Stimulated activated CD8-positive, alpha-beta memory T cell treated with anti-CD3 and anti-CD28 coated beads, Interleukin-2, amount 100 ng/mL, for 48 hours (primary cell): ENCODE results near the gene ARHGEF39.

ENCODE experiments used
- DNase-seq, 2 donors: peaks; one replicate each; pipeline ENCODE4 v3.0.0-alpha.2; 2020; ENCODE audit warnings: low read depth in 2 of 2

ARHGEF39 gene

DNA sequence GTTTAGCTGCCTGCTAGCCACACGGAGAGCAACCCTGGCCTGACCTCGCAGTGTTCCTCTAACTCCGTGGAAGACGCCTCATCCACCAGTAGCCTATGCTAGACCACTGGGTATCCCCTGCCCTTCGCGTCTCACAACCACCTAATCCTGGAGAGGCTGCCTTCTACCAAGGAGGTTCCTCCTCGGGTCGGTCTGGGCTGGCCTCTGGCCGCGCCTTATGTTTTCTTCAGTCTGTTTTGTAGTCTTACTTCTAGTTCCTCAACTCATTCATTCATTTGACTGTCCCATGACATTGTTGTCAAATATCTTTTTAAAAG lies 26.3 kb upstream of the ARHGEF39 start:
- no peak for DNase-seq

GRCh38 chr9:35690614-35691333 lies 25.8 kb upstream of the ARHGEF39 start:
- peak in 1 of 2 donors; percentile 20 for DNase-seq

DNA sequence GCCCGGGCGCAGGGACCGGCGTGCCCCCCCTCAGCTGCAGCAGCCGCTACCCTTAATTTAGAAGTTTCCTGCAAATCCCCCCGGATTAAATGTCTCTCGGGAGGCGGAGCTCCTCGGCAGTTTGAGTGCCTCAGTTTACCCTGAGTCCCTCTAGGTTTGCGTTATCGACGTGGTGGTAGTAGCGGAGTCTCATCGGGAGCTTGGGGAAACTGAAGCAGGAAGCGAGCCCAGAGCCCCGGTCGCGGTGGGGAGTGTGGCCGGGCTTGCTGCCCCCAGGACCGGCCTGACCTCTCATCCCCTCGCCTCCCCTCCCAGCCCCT lies 25.3 kb upstream of the ARHGEF39 start:
- no peak for DNase-seq

- no peak for DNase-seq
These were observed 24.7 kb upstream of the ARHGEF39 start, which contains the start of gene TPM2 for GRCh38 chr9:35689542-35690293. Gene TPM2 (minus strand): TSS chr9:35689925. CDS start chr9:35689817, 108 bp downstream.

DNA sequence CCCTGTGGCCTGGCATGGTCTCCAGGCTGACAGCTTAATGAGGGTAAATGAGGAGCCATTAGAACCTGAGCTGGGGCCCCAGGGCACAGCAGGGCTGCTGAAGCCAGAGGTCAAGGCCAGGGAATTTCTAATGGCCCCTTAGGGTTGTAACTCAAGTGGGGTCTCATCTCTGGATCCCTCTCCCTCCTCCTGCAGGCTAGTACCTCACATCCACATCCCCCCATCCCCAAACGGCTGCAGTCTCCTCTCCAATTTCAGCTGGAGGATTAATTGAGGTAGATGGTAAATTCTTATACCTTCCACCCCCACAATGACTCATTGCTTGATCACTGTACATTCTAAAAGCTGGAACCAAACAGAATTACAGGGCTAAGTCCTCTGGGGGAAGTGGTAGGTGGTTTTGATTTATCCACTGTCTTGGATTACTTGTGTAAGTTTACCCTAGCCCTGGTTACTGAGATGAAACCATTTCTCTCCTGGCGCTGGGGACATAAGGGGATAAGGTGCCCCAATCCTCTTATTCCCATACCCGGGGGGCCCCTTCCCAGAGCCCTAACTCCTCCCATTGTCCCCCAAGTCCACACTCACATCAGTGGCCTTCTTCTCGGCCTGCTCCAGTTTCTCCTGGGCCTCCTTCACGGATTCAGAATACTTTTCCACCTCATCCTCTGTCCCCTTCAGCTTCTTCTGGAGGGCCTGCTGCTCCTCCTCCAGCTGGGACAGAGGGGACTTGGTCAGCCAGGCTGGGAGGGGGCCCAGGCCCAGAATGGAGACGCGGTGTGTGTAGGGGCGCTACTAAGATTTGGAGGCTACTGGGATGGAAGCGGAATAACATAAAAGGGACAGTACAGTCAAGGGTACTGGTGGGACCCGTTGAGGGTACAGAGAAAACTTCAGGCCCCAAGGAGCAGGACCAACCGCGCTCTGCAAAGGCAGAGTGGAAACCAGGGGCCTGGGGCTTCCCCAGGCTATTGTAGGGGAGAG lies 23.9 kb upstream of the ARHGEF39 start:
- no peak for DNase-seq

DNA sequence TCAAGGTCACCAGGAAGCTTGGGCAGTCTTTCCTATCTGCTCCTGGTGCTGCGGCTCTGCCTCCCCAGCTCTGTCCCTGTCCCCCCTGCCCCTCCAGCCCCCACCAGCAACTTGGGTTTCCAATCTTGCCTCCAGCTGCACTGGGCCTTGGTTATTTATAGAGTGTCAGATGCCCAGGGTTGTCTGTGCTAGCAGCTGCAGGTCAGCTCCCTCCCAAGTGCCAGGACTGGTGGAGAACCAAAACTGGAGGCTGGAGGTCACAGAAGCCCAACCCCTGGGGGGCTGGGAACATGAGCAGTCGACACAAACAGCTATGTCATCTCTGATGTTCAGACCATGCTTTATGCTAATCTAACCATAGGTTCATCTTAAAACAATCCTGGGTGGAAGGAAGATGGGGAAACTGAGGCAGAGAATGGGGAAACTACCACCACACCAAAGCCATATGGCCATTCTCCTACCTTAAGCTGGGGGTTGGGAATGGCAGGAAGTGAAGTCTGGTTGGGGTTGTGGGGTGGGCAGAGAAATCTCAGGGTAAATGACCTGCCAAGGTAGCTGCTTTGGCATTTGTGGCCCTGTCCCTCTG lies 23.1 kb upstream of the ARHGEF39 start:
- no peak for DNase-seq

- DNase-seq: no peak
These were observed 22.3 kb upstream of the ARHGEF39 start for GRCh38 chr9:35687306-35687705.

DNA sequence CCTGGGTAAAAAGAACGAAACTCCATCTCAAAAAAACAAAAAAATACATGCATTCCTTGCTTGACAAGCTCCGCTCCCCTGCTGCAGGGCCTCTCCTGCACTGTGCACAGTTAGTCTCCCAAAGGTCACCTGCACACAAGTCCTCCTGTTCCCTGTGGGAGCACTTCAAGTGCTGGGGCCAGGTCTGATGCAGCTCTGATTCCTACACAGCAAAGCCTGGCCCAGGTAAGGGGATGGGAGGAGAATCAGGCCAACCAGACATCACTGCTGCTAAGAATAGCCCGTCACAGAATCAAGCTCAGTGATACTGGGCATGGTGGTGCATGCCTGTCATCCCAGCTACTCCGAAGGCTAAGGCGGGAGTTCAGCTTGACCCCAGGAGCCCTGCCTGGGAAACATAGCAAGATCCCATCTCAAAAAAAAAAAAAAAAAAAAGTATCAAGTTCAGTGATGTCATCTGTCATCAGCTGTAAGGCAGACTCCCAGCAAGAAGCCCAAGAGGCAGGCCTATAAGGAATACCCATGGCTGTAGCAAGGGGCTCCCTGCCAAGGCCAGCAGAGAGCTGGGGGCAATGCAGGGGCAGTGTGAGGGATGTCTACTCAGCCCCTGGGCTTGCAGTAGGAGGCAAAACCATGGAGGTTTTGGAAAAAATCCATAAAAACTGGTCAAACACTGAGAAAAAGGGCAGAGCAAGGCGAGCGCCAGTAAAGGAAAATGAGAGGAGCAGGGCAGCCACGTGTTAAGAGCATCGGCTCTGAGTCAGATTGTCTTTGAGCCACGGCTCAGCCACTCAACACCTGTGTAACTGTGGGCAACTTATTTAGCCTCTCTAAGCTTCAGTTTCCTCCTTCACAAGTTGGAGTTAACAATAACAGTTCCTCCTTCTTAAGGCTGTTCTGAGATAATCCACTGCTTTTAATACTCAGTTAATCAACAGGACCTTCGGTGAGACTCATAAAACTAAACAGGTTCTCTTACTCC lies 21.5 kb upstream of the ARHGEF39 start:
- DNase-seq: no peak

GRCh38 chr9:35685506-35685905 lies 20.5 kb upstream of the ARHGEF39 start:
- no peak for DNase-seq

- DNase-seq: no peak
These were observed 19.9 kb upstream of the ARHGEF39 start for GRCh38 chr9:35684921-35685320.

- no peak for DNase-seq
These were observed 18.3 kb upstream of the ARHGEF39 start for GRCh38 chr9:35683323-35683722.

GRCh38 chr9:35682520-35683315 lies 17.7 kb upstream of the ARHGEF39 start:
- no peak for DNase-seq

- DNase-seq: no peak
These were observed 17.1 kb upstream of the ARHGEF39 start for GRCh38 chr9:35682051-35682450.

DNA sequence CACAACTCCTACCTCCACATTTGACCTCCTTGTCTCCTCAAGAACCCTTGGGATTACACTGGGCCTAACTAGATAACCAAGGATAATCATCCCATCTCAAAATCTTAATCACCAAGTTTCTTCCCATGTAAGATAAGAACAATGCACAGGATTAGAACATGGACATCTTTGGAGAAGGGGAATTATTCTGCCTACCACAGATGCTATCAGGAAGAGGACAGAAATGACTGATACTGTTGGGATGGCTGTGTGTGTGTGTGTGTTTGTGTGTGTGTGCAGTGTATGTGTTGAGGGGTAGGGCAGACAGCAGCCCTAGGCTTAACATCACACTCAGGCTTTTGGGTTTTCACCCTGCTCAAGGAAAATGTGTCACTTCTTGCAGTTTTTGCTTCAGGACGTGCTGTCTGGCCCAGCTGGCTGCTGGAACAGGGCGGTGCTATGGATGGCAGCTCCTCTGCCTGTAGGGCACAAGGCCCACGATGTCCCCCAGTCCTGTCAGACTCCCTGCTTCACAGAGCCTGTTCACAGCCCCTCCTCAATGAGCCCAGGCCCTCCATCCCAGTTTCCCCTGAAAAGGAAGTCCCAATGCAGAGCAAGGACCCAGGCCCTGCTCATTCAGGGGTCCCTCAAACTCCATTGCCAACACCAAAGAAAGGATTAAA lies 16.5 kb upstream of the ARHGEF39 start:
- DNase-seq: no peak

- DNase-seq: no peak
These were observed 15.5 kb upstream of the ARHGEF39 start for GRCh38 chr9:35680331-35681105.

GRCh38 chr9:35679766-35680330 lies 14.9 kb upstream of the ARHGEF39 start:
- no peak for DNase-seq

DNA sequence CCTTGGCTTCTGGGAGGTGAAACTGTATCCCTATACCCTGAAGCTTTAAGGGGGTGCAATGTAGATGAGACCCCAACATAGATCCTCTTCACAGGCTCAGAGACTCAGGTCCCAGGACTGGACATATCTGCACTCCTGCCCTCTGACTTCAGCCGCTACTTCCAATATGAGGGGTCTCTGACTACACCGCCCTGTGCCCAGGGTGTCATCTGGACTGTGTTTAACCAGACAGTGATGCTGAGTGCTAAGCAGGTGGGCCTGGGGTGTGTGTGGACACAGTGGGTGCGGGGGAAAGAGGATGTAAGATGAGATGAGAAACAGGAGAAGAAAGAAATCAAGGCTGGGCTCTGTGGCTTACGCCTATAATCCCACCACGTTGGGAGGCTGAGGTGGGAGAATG lies 14.1 kb upstream of the ARHGEF39 start:
- DNase-seq: no peak

DNA sequence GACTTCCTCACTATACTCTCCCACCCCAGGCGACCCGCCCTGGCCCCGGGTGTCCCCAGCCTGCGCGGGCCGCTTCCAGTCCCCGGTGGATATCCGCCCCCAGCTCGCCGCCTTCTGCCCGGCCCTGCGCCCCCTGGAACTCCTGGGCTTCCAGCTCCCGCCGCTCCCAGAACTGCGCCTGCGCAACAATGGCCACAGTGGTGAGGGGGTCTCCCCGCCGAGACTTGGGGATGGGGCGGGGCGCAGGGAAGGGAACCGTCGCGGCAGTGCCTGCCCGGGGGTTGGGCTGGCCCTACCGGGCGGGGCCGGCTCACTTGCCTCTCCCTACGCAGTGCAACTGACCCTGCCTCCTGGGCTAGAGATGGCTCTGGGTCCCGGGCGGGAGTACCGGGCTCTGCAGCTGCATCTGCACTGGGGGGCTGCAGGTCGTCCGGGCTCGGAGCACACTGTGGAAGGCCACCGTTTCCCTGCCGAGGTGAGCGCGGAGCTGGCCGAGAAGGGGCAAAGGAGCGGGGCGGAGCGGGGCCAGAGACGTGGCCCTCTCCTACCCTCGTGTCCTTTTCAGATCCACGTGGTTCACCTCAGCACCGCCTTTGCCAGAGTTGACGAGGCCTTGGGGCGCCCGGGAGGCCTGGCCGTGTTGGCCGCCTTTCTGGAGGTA lies 10.9 kb upstream of the ARHGEF39 start:
- DNase-seq: no peak
